ENCODE results near the gene PRKN.
"Not testable (repeated sequence)": the region's sequence is repeated elsewhere in the genome, so short reads cannot be mapped to it uniquely, and the experiment has no call there.

The PRKN gene

GRCh38 chr6:161882196-161882765, 845.3 kb downstream of the PRKN start:
- DNase-seq: no peak

GRCh38 chr6:161880056-161880455, 847.5 kb downstream of the PRKN start:
- no peak for DNase-seq

GRCh38 chr6:161876231-161876630, 851.3 kb downstream of the PRKN start:
- DNase-seq: no peak

- DNase-seq: no peak
Measured at GRCh38 chr6:161870236-161870901, 857.2 kb downstream of the PRKN start.

GRCh38 chr6:161869491-161869890, 858.1 kb downstream of the PRKN start:
- no peak for DNase-seq

- DNase-seq: no peak
Measured at GRCh38 chr6:161866570-161866969, 861.0 kb downstream of the PRKN start.

- DNase-seq: not testable (repeated sequence)
Measured at GRCh38 chr6:161861061-161861460, 866.5 kb downstream of the PRKN start.

GRCh38 chr6:161853657-161854056, 873.9 kb downstream of the PRKN start:
- DNase-seq: no peak

GRCh38 chr6:161851486-161851885, 876.1 kb downstream of the PRKN start:
- DNase-seq: not testable (repeated sequence)

GRCh38 chr6:161850562-161850961, 877.0 kb downstream of the PRKN start:
- no peak for DNase-seq

- no peak for DNase-seq
Measured at GRCh38 chr6:161847628-161848027, 879.9 kb downstream of the PRKN start.

- DNase-seq: no peak
Measured at GRCh38 chr6:161844804-161845203, 882.8 kb downstream of the PRKN start.

GRCh38 chr6:161843066-161843465, 884.5 kb downstream of the PRKN start:
- no peak for DNase-seq

GRCh38 chr6:161840380-161840779, 887.2 kb downstream of the PRKN start:
- DNase-seq: no peak

GRCh38 chr6:161838306-161839035, 889.1 kb downstream of the PRKN start:
- DNase-seq: no peak

GRCh38 chr6:161837854-161838253, 889.7 kb downstream of the PRKN start:
- no peak for DNase-seq

- no peak for DNase-seq
Measured at GRCh38 chr6:161837449-161837735, 890.2 kb downstream of the PRKN start.

- DNase-seq: no peak
Measured at GRCh38 chr6:161836643-161837448, 890.7 kb downstream of the PRKN start.

- no peak for DNase-seq
Measured at GRCh38 chr6:161835500-161836215, 891.9 kb downstream of the PRKN start.

GRCh38 chr6:161834426-161834825, 893.1 kb downstream of the PRKN start:
- no peak for DNase-seq

GRCh38 chr6:161833099-161833860, 894.3 kb downstream of the PRKN start:
- no peak for DNase-seq

- no peak for DNase-seq
Measured at GRCh38 chr6:161832622-161833021, 894.9 kb downstream of the PRKN start.

Data from activated CD4-positive, alpha-beta T cell treated with anti-CD3 and anti-CD28 coated beads, Interleukin-2, amount 50 U/mL, for 16 hours (primary cell).